CD14-positive monocyte (primary cell): Measurements from ENCODE around the gene CCM2. TPM values are rescaled to one million over a fixed set of nuclear protein-coding genes. Genes with fewer than 3 reads are reported as not detected.

Experiments used
- DNase-seq, 3 donors: peaks; one replicate each; pipeline ENCODE4 v3.0.0-alpha.2; 2011 to 2022
- H2AFZ ChIP-seq: 2 replicates; pipeline ENCODE4 v1.6.0; 2012; ENCODE audit warnings: mild to moderate bottlenecking, low read depth, low read length, inconsistent platforms; ENCODE audit not compliant: insufficient read depth, poor library complexity, severe bottlenecking
- H3K27ac ChIP-seq, 2 donors: 1 replicate in 1 of 2; 2 replicates in 1 of 2; pipeline ENCODE4 v1.5.1; 2012 to 2013; ENCODE audit warnings: low read length in 2 of 2, control low read depth in 1 of 2, inconsistent platforms in 1 of 2, low read depth in 1 of 2, mild to moderate bottlenecking in 1 of 2
- H3K27me3 ChIP-seq, 2 donors: one replicate each; pipeline versions ENCODE4 v1.6.0 to v1.6.1; 2011 to 2013; ENCODE audit warnings: low read length in 2 of 2; ENCODE audit not compliant: control insufficient read depth in 2 of 2, insufficient read depth in 2 of 2
- H3K36me3 ChIP-seq, 2 donors: replicated peaks in 1 of 2; 1 replicate in 1 of 2; 2 replicates in 1 of 2; pipeline versions ENCODE4 v1.5.1 to v1.6.1; 2012 to 2013; ENCODE audit warnings: low read length in 2 of 2, control low read depth in 1 of 2, inconsistent platforms in 1 of 2, mild to moderate bottlenecking in 1 of 2; ENCODE audit not compliant: insufficient read depth in 2 of 2, control insufficient read depth in 1 of 2
- H3K4me1 ChIP-seq, 2 donors: 1 replicate in 1 of 2; 2 replicates in 1 of 2; pipeline versions ENCODE4 v1.5.1 to v1.6.1; 2012 to 2013; ENCODE audit warnings: low read length in 2 of 2, control low read depth in 1 of 2, inconsistent platforms in 1 of 2, mild to moderate bottlenecking in 1 of 2, moderate library complexity in 1 of 2; ENCODE audit not compliant: insufficient read depth in 2 of 2, control insufficient read depth in 1 of 2
- H3K4me2 ChIP-seq: replicated peaks from 2 replicates; pipeline ENCODE3; 2012; ENCODE audit warnings: low read length, moderate library complexity, mild to moderate bottlenecking; ENCODE audit not compliant: poor library complexity, severe bottlenecking; ENCODE audit errors: extremely low read depth
- H3K4me3 ChIP-seq, 3 experiments: fragments of 200-600 bp in 1 of 3; sonication (generic) in 1 of 3; replicated peaks in 1 of 3; 1 replicate in 2 of 3; 2 replicates in 1 of 3; pipeline ENCODE4 v1.5.1; 2011 to 2013; ENCODE audit warnings: low read length in 3 of 3, mild to moderate bottlenecking in 3 of 3, control low read depth in 2 of 3, low read depth in 2 of 3, inconsistent platforms in 1 of 3, moderate library complexity in 1 of 3
- H3K79me2 ChIP-seq: 2 replicates; pipeline ENCODE4 v1.6.0; 2012; ENCODE audit warnings: mild to moderate bottlenecking, control low read depth, inconsistent platforms, low read length, moderate library complexity; ENCODE audit not compliant: insufficient read depth
- H3K9ac ChIP-seq: 2 replicates; pipeline ENCODE4 v1.6.0; 2017; ENCODE audit warnings: low read length, mild to moderate bottlenecking; ENCODE audit not compliant: insufficient read depth, poor library complexity, severe bottlenecking
- H3K9me3 ChIP-seq, 2 donors: replicated peaks in 1 of 2; 1 replicate in 1 of 2; 2 replicates in 1 of 2; pipeline versions ENCODE4 v1.5.1 to v1.6.1; 2012 to 2013; ENCODE audit warnings: low read length in 2 of 2, control low read depth in 1 of 2; ENCODE audit not compliant: control insufficient read depth in 1 of 2, insufficient read depth in 1 of 2
- H4K20me1 ChIP-seq: 2 replicates; pipeline ENCODE4 v1.6.0; 2012; ENCODE audit warnings: mild to moderate bottlenecking, low read length, control low read depth, moderate library complexity; ENCODE audit not compliant: insufficient read depth
- H3K27ac Mint-ChIP-seq, 7 donors: one replicate each; pipeline ENCODE4 v1.8.0; 2020; ENCODE audit warnings: mild to moderate bottlenecking in 7 of 7, mixed read lengths in 7 of 7, moderate library complexity in 6 of 7, inconsistent platforms in 2 of 7
- H3K27me3 Mint-ChIP-seq, 3 donors: one replicate each; pipeline ENCODE4 v1.8.0; 2021 to 2022; ENCODE audit warnings: low read depth in 3 of 3, mild to moderate bottlenecking in 3 of 3, mixed read lengths in 3 of 3, moderate library complexity in 3 of 3, inconsistent platforms in 1 of 3
- H3K36me3 Mint-ChIP-seq, 2 donors: one replicate each; pipeline ENCODE4 v1.8.0; 2020; ENCODE audit warnings: mixed read lengths in 2 of 2, inconsistent platforms in 1 of 2, mild to moderate bottlenecking in 1 of 2
- H3K4me1 Mint-ChIP-seq: one replicate; pipeline ENCODE4 v1.8.0; 2020; ENCODE audit warnings: mild to moderate bottlenecking, mixed read lengths
- H3K4me3 Mint-ChIP-seq, 2 donors: one replicate each; pipeline ENCODE4 v1.8.0; 2020; ENCODE audit warnings: mild to moderate bottlenecking in 2 of 2, mixed read lengths in 2 of 2, moderate library complexity in 1 of 2
- H3K9me3 Mint-ChIP-seq, 7 donors: one replicate each; pipeline ENCODE4 v1.8.0; 2020 to 2022; ENCODE audit warnings: mixed read lengths in 7 of 7, mild to moderate bottlenecking in 6 of 7, moderate library complexity in 6 of 7, inconsistent platforms in 2 of 7
- WGBS: methylation state at CpG from one replicate; pipeline ENCODE4 v1.1.5; 2013; ENCODE audit warnings: missing lambda C conversion rate; ENCODE audit not compliant: insufficient coverage; 5-methylcytosine and 5-hydroxymethylcytosine counted together
- intact Hi-C, 2 donors: fragments of 100-400 bp; cut with micrococcal nuclease; formaldehyde crosslinking; loops; one replicate each; pipeline versions ENCODE4 v1.15.0 to v1.15.1; 2023
- polyA plus RNA-seq, 3 donors: library from polyadenylated mRNA; depleted of rRNA in 1 of 3; unstranded in 2 of 3; stranded (reverse) in 1 of 3; fragments of 300-500 nt in 2 of 3; fragments of >200 nt in 1 of 3; fragmentation: Illumina TruSeq in 2 of 3; gene quantifications; 1 replicate in 2 of 3; 2 replicates in 1 of 3; pipeline ENCODE4 v1.2.3, GENCODE V29; 2012 to 2021
- TF ChIP-seq, protein P1 (sequence below): fragments of 200-600 bp; IDR thresholded peaks from one replicate; pipeline ENCODE4 v1.8.0; 2022; ENCODE audit warnings: antibody characterized with exemption, mild to moderate bottlenecking

CCM2 gene
- polyA plus RNA-seq, 3 donors, result 38.5 to 102 (median 51.4) TPM

GRCh38 chr7:45084336-45084735 is 84.3 kb downstream of the CCM2 start:
- WGBS, result 82% methylated on average over 3 of the region's 5 CpGs
- H3K36me3 ChIP-seq, result no peaks in the 10 kb centered on the region
- peaks cover 3 to 8% of the 10 kb centered on the region in 2 donors for H3K4me1 ChIP-seq
- H2AFZ ChIP-seq, result no peak overlapping the region
- H3K79me2 ChIP-seq, result no peaks in the 10 kb centered on the region
- H3K4me3 ChIP-seq, result no peak overlapping the region
- TF ChIP-seq, protein P1, sequence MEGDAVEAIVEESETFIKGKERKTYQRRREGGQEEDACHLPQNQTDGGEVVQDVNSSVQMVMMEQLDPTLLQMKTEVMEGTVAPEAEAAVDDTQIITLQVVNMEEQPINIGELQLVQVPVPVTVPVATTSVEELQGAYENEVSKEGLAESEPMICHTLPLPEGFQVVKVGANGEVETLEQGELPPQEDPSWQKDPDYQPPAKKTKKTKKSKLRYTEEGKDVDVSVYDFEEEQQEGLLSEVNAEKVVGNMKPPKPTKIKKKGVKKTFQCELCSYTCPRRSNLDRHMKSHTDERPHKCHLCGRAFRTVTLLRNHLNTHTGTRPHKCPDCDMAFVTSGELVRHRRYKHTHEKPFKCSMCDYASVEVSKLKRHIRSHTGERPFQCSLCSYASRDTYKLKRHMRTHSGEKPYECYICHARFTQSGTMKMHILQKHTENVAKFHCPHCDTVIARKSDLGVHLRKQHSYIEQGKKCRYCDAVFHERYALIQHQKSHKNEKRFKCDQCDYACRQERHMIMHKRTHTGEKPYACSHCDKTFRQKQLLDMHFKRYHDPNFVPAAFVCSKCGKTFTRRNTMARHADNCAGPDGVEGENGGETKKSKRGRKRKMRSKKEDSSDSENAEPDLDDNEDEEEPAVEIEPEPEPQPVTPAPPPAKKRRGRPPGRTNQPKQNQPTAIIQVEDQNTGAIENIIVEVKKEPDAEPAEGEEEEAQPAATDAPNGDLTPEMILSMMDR, result no peak
- Mint-ChIP-seq H3K4me3 (no peak overlapping the region), H3K4me1 (peaks cover 4% of the 10 kb centered on the region), H3K27me3 (peaks cover 16 to 29% (median 19%) of the 10 kb centered on the region in 3 donors), H3K9me3 (peaks cover 0 to 4% (median 0%) of the 10 kb centered on the region in 7 donors), H3K36me3 (peaks cover 0 to under 1% of the 10 kb centered on the region in 2 donors), H3K27ac (no peak overlapping the region)
- intact Hi-C loops, result no loop called here
- peaks cover 3 to 21% of the 10 kb centered on the region in 2 donors for H3K27me3 ChIP-seq
- H3K9ac ChIP-seq, result no peak overlapping the region
- no peak overlapping the region for H3K4me2 ChIP-seq
- H3K9me3 ChIP-seq, result peaks cover 0 to 2% of the 10 kb centered on the region in 2 donors
- no peak overlapping the region for H3K27ac ChIP-seq
- no peak for DNase-seq
- no peaks in the 10 kb centered on the region for H4K20me1 ChIP-seq

DNA sequence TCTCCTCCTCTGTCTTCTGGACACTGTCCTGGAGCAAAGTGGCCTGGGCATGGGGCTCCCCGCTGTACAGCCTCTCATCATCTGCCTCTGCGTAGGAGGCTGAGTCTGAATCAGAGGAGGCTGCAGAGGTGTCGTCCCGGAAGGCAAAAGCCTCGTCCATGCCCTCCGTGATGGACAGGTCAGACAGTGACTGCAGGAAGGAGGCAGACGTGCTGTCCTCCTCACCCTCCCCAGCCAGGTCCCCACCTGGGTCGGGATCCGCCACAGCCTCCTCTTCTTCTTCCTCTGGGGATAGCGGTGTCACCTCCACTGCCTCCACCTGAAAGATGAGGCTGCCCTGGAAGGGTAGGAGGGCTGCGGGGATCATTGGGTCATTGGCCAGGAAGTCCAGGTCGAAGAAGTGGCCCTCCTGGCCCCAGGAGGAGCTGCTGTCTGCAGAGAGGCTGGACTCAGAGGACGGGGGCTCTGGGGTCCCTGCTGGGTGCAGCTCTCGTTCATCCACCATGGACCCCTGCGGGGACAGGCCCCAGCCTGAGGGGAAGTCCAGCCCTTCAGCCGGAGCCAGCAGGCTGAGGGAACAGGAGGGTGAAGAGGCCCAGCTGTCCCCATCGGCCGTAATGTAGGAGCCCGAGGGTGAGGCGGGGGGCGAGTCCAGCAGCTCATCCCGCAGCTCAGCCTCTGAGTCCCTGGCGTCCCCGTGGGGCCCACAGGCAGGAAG is 85.1 kb downstream of the CCM2 start:
- TF ChIP-seq, protein P1, result no peak
- H3K9me3 Mint-ChIP-seq, result peaks cover 0 to 7% (median 0%) of the 10 kb centered on the region in 7 donors
- Histone ChIP-seq H3K9ac (no peak overlapping the region), H4K20me1 (no peaks in the 10 kb centered on the region), H3K27ac (no peak overlapping the region), H3K4me1 (peaks cover 6 to 12% of the 10 kb centered on the region in 2 donors), H3K36me3 (no peaks in the 10 kb centered on the region), H2AFZ (no peak overlapping the region), H3K27me3 (peaks cover 5 to 28% of the 10 kb centered on the region in 2 donors), H3K4me3 (no peak overlapping the region), H3K4me2 (no peak overlapping the region), H3K9me3 (peaks cover 0 to 7% of the 10 kb centered on the region in 2 donors), H3K79me2 (no peaks in the 10 kb centered on the region)
- H3K27me3 Mint-ChIP-seq, result peaks cover 23 to 36% (median 26%) of the 10 kb centered on the region in 3 donors
- H3K4me3 Mint-ChIP-seq, result no peak overlapping the region
- DNase-seq, result no peak
- peaks cover 3 to 5% of the 10 kb centered on the region in 2 donors for H3K36me3 Mint-ChIP-seq
- 82% methylated on average over 16 of the region's 24 CpGs for WGBS
- no peak overlapping the region for H3K27ac Mint-ChIP-seq
- intact Hi-C loops, result no loop called here
- peaks cover 9% of the 10 kb centered on the region for H3K4me1 Mint-ChIP-seq
